MM.1S (cell line): ENCODE results near the gene PNO1.

Experiments
- CTCF ChIP-seq: fragments of 300-600 bp; sonication (generic); IDR thresholded peaks from 2 replicates; pipeline ENCODE4 v1.5.1; 2016; ENCODE audit warnings: antibody characterized with exemption, low read length, mixed read lengths
- EZH2 ChIP-seq: fragments of 300-600 bp; sonication (generic); optimal IDR thresholded peaks from 2 replicates; pipeline ENCODE3; 2017; ENCODE audit warnings: low read depth, mild to moderate bottlenecking, antibody characterized with exemption, low read length, mixed read lengths

- no peak for TF ChIP-seq CTCF
- no peak for TF ChIP-seq EZH2
Measured at GRCh38 chr2:68172990-68173700, 15.5 kb downstream of the PNO1 start.
